ENCODE data around the gene PCBP3.
"Not testable (repeated sequence)": the region's sequence is repeated elsewhere in the genome, so short reads cannot be mapped to it uniquely, and the experiment has no call there.

PCBP3 gene

DNA sequence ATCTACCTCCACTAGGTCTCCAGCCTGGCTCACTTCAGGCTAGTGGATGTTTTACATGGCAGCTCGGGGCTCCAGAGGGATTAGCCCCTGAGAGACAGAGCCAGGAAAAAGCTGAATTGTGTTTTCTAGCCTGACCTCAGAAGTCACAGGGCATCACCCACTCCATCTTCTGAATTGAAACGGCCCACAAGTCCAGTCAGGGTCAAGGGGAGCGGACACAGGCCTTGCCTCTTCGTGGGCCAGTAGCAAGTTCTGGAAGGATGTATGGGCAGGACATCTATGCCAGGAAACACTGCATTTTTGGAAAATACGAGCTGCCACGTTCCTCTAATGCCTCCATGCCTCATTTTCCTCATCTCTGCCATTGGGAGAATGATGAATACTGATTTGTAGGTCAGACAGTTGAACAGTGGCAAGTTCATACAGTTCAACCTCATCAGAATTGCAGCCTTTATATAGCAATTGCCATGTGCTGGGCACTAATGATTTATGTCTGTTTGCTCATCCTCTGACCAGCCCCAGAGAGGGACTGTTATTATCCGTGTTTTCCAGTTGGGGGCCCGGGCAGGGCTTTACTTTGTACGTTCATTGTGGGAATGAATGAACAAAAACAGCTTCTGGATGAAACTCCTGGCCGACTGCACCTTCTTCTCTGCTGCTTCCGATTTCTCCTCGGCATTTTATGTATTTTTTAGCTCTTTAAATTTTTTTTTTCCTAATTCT, 23.2 kb upstream of the PCBP3 start:
- no peak overlapping the region for H3K4me3 ChIP-seq (ENCODE audit: low read length)
- no peak for TF ChIP-seq ZNF274 (IDR thresholded peaks at IDR 0.05; ENCODE audit: low read depth, low read length)

DNA sequence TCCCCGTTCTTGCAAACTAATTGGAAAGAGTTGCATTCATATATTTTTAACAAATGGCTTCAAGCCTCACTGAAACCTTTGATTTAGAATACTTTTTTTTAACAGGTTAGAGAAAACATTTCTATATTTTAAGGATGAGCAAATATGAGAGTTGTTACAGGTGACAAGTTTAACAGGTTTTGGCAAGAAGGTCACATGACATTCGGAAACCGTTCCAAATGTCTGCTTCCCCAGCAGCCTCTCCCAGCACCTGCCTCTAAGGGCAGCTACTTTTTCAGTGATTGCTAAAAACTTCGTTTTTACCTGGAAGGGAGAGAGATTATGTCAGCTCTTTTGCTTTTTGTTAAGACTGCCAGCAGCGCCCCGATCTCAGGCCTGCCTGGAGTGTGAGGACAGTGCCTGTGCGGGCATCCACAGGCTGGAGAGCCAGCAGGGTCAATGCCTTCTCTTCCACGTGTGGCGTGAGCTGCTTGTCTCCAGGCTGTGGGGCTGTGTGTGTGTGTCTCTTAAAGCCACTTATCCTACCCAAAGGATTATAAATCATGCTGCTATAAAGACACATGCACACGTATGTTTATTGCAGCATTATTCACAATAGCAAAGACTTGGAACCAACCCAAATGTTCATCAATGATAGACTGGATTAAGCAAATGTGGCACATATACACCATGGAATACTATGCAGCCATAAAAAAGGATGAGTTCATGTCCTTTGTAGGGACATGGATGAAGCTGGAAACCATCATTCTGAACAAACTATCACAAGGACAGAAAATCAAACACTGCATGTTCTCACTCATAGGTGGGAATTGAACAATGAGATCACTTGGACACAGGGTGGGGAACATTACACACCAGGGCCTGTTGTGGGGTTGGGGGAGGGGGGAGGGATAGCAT, 21.8 kb upstream of the PCBP3 start:
- not testable (repeated sequence) for H3K4me3 ChIP-seq (ENCODE audit: low read length)

DNA sequence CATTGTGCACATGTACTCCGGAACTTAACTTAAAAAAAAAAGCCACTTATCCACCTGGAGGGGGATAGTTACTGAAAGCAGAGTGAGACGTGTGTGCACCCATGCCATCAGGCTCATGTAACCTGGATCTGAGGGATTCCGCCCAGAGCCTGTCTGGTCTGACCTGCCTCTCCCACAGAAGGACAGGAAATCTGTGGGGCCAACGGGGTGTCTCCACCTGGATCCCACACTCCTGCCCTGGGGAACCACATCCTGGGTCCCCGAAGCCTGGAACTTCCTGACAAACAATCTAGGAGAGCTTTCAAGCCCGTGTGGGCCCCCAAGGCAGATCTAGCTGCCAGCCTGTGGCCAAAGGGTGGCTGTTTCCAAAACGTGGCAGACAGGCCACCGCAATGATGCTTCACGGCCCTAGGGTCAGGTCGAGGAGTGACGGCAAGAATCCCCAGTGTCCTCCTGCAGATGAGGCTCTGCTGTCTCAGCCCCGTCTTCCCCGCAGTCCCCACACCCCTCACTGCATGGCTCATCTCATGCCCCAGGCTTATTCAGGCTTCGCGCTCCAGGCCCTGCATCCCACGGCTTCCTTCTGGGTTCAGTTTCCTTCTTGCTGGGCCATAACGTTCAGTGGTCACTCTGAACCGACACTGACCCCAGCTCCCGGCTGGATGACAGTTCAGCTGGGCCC, 21.0 kb upstream of the PCBP3 start:
- H3K4me3 ChIP-seq (ENCODE audit: low read length) = no peak overlapping the region
- no peak for TF ChIP-seq ZNF274 (IDR thresholded peaks at IDR 0.05; ENCODE audit: low read depth, low read length)

DNA sequence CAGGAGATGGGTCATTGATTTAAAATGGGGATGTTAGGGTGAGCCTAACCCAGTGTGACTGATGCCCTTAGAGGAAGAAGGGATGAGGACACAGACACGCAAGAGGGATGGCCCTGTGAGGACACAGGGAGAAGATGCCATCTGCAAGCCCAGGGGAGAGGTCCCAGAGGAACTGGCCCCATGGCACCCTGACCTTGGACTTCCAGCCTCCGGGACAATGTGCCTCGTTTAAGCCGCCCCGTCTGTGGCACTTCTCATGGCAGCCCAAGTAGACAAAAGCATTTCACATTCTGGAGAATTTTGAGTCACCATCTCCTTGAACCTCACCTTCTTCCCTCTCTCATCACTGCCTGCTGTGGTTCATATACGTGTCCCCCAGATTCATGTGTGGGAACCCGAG, 20.1 kb upstream of the PCBP3 start:
- TF ChIP-seq ZNF274 (IDR thresholded peaks at IDR 0.05; ENCODE audit: low read depth, low read length) = no peak
- no peak overlapping the region for H3K4me3 ChIP-seq (ENCODE audit: low read length)

DNA sequence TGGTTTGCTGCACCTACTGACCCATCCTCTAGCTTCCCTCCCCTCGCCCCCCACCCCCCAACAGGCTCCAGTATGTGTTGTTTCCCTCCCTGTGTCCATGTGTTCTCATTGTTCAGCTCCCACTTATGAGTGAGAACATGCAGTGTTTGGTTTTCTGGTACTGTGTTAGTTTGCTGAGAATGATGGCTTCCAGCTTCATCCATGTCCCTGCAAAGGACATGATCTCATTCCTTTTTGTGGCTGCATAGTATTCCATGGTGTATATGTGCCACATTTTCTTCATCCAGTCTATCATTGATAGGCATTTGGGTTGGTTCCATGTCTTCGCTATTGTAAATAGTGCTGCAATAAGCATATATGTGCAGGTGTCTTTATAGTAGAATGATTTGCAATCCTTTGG, 17.4 kb upstream of the PCBP3 start:
- H3K4me3 ChIP-seq (ENCODE audit: low read length) = not testable (repeated sequence)

DNA sequence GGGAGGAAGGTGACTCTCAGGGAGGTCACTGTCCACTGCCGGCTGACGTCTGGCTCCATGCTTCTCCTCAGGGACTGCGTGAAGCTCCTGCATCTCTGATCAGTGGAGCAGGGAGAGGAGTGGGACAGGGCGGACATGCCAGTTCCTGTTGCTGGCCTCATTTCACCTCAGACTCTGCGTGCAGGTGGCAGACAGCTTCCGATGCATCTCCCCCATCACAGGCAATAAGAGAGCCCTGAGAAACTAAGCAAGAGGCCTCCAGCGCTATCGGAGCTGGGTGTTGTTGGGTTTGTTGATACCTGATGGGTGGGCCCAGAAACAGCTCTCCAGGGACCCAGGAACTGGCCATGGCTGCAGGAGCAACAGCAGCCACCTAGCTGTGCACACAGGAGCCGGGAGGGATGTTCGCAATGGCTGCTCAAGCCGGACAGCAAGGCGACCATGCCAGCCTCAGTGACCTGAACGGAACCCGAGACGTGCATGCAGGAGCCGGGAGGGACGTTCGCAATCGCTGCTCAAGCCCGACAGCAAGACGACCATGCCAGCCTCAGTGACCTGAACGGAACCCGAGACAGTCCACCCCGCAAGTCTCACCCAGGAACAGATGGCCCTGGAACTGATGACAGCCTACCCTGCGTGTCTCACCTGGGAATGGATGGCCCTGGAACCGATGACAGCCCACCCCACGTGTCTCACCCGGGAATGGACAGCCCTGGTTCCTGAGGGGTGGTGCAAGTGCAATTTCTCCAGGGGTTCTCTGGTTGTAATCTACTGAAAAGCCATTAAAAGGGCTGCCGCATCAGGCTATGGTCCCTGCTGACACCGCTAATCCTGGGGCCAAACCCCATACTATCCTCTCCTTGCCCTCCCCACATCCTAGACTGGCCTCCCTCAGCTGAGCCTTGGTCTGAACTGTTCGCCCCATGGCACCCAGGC, 14.2 kb upstream of the PCBP3 start:
- H3K4me3 ChIP-seq (ENCODE audit: low read length) = no peak overlapping the region
- no peak for TF ChIP-seq ZNF274 (IDR thresholded peaks at IDR 0.05; ENCODE audit: low read depth, low read length)

DNA sequence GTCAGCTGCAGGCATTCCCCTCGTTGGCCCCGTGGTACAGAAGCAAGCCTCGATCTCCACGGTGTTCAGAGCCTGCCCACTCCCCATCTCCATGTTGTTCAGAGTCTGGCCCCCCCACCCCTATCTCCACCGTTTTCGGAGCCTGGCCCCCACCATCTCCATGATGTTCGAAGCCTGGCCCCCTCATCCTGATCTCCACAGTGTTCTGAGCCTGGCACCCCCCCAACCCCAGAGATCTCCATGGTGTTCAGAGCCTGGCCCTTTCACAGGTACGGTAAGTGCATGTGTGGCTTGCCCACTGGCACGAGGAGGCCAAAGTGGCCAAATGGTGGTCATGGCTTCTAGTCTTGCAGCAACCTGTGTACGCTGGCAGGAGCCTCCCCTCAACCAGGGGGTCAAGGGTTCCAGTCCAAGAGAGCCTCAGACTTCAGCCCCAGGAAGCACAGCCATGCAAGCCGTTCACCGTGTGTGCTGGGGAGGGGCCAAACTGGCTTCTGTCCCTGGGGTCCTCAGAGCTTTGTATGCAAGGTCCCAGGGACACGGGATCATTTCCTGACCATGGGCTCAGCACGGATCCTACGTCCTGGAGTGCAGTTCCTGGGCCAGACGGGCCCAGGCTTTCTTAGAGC, 13.3 kb upstream of the PCBP3 start:
- no peak for TF ChIP-seq ZNF274 (IDR thresholded peaks at IDR 0.05; ENCODE audit: low read depth, low read length)
- H3K4me3 ChIP-seq (ENCODE audit: low read length) = no peak overlapping the region

DNA sequence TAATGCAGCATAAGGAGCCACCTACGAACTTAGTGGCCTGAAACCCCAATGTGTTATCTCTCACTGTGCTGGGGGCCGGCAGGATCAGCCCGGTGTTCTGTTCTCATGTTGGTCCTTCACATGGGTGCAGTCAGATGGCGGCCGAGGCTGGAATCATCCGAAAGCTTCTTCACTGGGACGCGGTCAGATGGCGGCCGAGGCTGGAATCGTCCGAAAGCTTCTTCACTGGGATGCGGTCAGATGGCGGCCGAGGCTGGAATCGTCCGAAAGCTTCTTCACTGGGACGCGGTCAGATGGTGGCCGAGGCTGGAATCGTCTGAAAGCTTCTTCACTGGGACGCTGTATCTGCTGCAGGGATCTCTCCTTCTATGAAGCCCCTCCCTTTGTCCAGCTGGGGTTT, 12.6 kb upstream of the PCBP3 start:
- no peak overlapping the region for H3K4me3 ChIP-seq (ENCODE audit: low read length)
- no peak for TF ChIP-seq ZNF274 (IDR thresholded peaks at IDR 0.05; ENCODE audit: low read depth, low read length)

DNA sequence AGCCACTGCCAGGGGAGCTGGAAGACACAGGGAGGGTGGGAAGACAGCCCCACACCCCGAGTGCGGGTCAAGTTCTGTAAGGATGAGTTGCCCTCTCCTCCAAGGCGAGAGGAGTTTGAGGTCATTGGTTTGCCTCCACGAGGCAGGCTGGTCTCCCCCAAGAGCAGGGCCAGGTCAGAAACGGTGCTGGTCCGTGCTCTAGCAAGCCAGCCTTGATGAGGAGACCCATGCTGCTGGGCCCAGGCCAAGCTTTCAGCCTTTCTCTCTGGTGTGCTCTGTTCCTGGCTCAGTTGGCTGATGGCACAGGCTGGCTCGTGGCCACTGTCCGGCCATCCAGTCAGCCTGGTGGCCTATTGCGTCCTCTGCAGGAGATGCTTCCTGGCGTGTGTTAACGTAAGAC, 12.0 kb upstream of the PCBP3 start:
- H3K4me3 ChIP-seq (ENCODE audit: low read length) = no peak overlapping the region
- TF ChIP-seq ZNF274 (IDR thresholded peaks at IDR 0.05; ENCODE audit: low read depth, low read length) = no peak

DNA sequence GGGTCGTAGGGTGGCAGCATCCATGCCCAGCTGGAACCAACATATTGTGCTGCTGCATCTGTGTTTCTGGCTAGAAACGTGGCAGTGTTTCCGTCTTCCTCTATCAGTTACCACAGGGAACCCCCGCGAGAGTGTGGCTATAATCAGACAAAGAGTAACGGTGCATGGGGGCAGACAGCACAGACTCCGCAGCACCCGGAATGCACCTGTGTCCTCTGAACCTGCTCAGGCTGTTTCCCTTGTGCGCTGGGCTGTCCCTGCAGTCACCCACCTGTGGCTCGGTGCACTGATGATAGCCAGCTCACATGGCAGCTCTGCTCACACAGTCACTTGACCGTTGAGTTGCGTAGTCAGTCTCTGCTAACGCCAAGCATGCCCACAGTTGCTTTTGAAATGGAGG, 11.4 kb upstream of the PCBP3 start:
- no peak overlapping the region for H3K4me3 ChIP-seq (ENCODE audit: low read length)
- TF ChIP-seq ZNF274 (IDR thresholded peaks at IDR 0.05; ENCODE audit: low read depth, low read length) = no peak

DNA sequence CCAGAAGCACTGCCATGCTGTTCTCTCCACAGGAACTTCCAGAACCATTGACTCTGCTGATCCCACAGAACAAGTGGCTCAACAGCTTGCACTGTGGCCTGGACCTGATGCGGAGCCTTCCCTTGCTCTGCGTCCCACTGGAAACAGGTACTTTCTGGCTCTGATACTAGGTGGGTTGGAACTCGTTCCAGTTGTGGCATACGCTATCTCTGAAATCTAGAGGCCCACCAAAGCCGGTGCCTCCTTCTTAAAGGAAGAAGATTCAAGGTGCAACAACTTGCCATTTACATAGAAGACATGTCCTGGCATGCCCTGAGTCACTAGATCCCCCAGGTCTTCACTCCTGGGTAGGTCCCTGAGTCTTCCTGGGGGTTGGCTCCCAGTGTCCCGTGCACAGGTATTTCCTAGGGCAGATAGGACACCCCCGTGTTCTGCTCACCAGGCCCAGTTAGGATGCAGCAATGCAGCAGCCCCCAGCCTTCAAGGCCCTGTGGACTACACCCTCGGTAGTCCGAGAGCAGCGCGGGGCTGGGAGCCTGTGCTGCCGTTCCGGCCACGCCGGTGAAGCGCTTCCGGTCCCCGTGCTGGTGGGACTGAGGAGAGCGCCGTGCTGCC, 10.8 kb upstream of the PCBP3 start:
- no peak for TF ChIP-seq ZNF274 (IDR thresholded peaks at IDR 0.05; ENCODE audit: low read depth, low read length)
- no peak overlapping the region for H3K4me3 ChIP-seq (ENCODE audit: low read length)

DNA sequence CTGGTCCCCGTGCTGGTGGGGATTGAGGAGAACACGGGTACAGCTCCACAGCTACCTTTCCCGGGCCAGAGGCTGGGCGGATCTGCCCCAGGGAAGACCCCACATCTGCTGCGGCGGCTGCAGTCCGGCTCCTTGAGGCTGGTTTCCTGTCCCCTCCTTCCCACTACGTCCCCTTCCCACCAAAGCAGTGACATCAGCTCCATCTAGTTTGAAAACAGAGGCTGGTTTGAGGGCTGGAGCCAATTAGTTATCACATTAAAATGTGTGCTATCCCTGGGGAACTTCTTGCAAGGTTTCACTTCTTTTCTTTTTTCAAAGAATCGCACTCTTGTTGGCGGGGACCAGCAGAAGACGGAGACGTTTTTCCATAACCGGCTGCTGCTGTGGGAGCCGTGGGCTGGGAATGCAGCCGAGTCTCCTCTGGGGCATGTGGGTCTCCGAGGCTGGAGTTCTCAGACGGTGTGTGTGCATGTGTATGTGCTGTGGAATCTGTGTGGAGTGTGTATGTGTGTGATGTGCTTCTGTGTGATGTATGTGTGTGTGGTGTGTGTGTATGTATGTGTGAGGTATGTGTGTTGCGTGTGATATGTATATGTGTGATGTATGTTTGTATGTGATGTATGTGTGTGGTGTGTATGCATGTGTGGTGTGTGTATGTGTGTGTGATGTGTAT, 8.9 kb upstream of the PCBP3 start:
- TF ChIP-seq ZNF274 (IDR thresholded peaks at IDR 0.05; ENCODE audit: low read depth, low read length) = no peak
- no peak overlapping the region; the same call in 1 of the 2 replicates for H3K4me3 ChIP-seq (ENCODE audit: low read length)

All from GM08714 (cell line).